Stomach (tissue), 4 donors: ENCODE data around the gene PSME4.

Experiments used
- EP300 ChIP-seq: sonication (generic); formaldehyde crosslinking; IDR thresholded peaks from one replicate; pipeline ENCODE4 v1.6.1; 2017; ENCODE audit warnings: antibody characterized with exemption
- POLR2A ChIP-seq, 4 donors: fragments of 450-650 bp; IDR thresholded peaks; one replicate each; pipeline ENCODE4 v1.6.1; 2016; ENCODE audit warnings: antibody characterized with exemption in 4 of 4, control low read depth in 2 of 4, mild to moderate bottlenecking in 1 of 4, moderate library complexity in 1 of 4
- TF ChIP-seq, protein P1 (sequence below), 7 experiments: fragments of 450-650 bp in 4 of 7; fragments of 200-600 bp in 3 of 7; sonication (generic) in 3 of 7; IDR thresholded peaks; one replicate each; pipeline ENCODE4 v1.5.1; 2016 to 2019; ENCODE audit warnings: antibody characterized with exemption in 7 of 7, control low read depth in 2 of 7, mild to moderate bottlenecking in 1 of 7

DNA sequence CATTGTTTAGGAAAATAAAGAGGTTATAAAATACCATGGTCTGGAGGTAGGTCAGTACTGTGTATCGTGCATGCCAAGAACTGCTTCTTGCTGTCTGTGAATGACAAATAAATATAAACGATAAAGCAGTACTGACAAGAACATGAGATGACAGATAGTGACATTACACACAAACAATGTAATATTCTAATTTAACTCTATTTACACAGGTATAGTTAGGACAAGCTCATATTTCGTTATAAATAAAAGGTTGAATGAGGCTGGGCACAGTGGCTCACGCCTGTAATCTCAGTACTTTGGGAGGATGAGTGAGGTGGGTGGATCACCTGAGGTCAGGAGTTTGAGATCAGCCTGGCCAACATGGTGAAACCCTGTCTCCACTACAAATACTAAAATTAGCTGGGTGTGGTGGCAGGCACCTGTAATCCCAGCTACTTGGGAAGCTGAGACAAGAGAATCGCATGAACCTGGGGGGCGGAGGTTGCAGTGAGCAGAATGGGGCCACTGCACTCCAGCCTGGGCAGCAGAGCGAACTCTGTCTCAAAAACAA is 96.3 kb downstream of the PSME4 start:
- TF ChIP-seq POLR2A (IDR thresholded peaks at IDR 0.05), result no peak
- TF ChIP-seq, protein P1, sequence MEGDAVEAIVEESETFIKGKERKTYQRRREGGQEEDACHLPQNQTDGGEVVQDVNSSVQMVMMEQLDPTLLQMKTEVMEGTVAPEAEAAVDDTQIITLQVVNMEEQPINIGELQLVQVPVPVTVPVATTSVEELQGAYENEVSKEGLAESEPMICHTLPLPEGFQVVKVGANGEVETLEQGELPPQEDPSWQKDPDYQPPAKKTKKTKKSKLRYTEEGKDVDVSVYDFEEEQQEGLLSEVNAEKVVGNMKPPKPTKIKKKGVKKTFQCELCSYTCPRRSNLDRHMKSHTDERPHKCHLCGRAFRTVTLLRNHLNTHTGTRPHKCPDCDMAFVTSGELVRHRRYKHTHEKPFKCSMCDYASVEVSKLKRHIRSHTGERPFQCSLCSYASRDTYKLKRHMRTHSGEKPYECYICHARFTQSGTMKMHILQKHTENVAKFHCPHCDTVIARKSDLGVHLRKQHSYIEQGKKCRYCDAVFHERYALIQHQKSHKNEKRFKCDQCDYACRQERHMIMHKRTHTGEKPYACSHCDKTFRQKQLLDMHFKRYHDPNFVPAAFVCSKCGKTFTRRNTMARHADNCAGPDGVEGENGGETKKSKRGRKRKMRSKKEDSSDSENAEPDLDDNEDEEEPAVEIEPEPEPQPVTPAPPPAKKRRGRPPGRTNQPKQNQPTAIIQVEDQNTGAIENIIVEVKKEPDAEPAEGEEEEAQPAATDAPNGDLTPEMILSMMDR (IDR thresholded peaks at IDR 0.05), result no peak
- TF ChIP-seq EP300, result no peak
